ENCODE data around the gene ALG1L2. TPM values are rescaled to one million over a fixed set of nuclear protein-coding genes. Genes with fewer than 3 reads are reported as not detected.
"Not testable (repeated sequence)": the region's sequence is repeated elsewhere in the genome, so short reads cannot be mapped to it uniquely, and the experiment has no call there.

ALG1L2 gene
- total RNA-seq, 4 donors from 2014 or later = not detected

DNA sequence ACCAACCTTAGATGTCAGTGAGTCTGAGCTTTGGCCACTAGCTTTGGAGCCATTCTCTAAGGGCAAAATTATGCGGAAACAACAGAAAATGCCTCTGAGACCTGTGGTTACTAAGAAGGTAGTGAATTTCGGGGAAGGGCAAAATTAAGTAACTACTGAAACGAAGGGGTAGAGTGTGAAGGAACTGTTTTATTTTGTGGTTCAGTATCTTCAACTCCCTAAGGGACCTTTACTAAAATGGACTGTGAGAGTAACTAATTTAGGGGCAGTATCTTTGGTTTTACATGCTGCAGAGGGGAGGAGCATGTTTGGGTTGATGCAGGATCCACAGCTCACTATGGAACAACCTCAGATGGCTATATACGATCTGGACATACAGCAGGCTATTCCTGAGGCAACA lies 8.0 kb upstream of the ALG1L2 start:
- TF ChIP-seq, protein P1, sequence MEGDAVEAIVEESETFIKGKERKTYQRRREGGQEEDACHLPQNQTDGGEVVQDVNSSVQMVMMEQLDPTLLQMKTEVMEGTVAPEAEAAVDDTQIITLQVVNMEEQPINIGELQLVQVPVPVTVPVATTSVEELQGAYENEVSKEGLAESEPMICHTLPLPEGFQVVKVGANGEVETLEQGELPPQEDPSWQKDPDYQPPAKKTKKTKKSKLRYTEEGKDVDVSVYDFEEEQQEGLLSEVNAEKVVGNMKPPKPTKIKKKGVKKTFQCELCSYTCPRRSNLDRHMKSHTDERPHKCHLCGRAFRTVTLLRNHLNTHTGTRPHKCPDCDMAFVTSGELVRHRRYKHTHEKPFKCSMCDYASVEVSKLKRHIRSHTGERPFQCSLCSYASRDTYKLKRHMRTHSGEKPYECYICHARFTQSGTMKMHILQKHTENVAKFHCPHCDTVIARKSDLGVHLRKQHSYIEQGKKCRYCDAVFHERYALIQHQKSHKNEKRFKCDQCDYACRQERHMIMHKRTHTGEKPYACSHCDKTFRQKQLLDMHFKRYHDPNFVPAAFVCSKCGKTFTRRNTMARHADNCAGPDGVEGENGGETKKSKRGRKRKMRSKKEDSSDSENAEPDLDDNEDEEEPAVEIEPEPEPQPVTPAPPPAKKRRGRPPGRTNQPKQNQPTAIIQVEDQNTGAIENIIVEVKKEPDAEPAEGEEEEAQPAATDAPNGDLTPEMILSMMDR (IDR thresholded peaks at IDR 0.05) = no peak
- ATAC-seq (ENCODE audit: low FRiP score) = no peak
- no peak for DNase-seq (ENCODE audit: low spot score)

DNA sequence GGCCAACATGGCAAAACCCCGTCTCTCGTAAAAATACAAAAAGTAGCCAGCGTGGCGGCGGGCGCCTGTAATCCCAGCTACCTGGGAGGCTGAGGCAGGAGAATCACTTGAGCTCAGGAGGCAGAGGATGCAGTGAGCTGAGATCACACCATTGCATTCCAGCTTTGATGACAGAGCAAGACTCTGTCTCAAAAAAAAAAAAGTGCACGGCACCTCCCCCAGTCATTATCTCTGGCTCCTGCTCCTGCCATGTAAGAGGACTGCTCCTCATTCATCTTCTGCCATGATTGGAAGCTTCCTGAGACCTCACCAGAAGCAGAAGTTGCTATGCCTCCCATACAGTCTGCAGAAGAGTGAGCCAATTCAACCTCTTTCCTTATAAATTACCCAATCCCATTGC lies 4.0 kb upstream of the ALG1L2 start:
- TF ChIP-seq, protein P1 (IDR thresholded peaks at IDR 0.05) = no peak
- no peak for DNase-seq (ENCODE audit: low spot score)
- ATAC-seq (ENCODE audit: low FRiP score) = no peak

DNA sequence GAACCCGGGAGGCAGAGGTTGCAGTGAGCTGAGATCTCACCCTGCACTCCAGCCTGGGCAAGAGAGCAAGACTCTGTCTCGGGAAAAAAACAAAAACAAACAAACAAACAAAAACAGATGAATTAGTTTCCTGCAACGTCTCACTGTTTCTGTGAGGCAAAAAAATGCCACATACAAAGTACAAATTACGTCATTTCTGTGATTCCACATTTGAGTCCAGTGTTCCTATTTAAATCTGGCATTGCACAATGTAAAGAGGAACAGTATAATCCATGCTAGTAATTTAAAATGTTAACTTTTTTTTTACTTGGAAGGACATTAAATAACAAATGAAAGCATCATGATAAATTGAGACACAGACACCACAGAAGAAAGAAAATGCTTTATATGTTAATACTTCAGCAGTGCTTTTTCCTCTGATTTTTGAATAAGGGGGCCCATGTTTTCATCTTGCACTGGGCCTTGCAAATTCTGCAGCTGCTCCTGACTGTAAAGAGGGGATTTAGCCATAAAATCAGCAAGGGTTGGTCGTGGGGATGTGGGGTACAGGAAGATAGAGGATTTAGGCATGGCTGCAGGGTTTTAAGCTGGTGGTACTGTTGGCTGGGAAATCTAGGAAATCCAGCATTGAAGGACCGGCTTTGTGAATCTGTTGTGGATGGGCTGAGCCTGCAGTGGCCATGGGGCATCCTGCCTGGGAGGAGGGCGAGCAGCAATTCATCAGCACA lies 1.9 kb downstream of the ALG1L2 start:
- ATAC-seq (ENCODE audit: low FRiP score); DNase-seq (ENCODE audit: low spot score): not testable (repeated sequence)

DNA sequence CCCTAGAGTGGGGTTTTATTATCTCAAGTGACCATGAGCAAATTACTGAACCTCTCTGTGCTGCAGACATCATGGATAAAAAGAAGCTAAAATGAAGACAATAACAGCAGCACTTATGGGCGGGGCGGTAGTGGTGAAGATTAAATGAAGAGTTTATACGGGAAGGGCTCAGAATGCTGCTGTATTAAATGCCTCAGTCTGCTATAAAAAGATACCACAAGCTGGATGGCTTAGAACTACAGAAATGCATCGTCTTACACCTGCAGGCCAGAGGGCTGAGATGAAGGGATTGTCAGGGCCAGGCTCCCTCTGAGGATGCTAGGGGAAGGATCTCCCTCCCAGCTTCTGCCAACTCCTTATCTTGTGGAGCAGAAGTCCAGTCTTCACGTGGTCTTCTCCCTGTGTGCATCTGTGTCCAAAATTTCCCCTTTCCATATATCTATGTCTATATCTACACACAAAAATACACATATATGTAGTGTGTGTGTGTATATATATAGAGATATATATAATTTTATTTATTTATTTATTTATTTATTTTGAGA lies 2.9 kb downstream of the ALG1L2 start:
- DNase-seq (ENCODE audit: low spot score) (no peak), ATAC-seq (ENCODE audit: low FRiP score) (no peak)
- TF ChIP-seq, protein P1 (IDR thresholded peaks at IDR 0.05) = no peak

DNA sequence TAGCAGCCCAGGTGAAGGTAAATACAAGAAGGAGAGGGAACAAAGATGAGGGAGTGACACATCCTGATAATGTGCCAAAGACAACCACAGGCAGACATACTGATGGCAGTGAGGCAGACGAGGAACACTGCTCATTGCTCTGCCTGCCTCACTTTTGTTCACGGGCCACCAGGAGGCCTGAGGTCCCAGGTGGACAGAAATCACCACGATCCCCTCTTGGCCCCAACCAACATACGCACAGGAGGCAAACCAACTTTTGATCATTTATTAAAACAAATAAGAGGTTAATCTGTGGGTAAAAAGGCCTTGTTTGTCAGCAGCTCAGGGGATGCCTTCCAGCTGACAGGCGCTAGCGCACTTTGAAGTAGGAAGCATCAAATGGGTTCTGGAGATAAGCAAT lies 4.2 kb downstream of the ALG1L2 start:
- DNase-seq (ENCODE audit: low spot score) (no peak), ATAC-seq (ENCODE audit: low FRiP score) (no peak)
- TF ChIP-seq, protein P1 (IDR thresholded peaks at IDR 0.05) = no peak

DNA sequence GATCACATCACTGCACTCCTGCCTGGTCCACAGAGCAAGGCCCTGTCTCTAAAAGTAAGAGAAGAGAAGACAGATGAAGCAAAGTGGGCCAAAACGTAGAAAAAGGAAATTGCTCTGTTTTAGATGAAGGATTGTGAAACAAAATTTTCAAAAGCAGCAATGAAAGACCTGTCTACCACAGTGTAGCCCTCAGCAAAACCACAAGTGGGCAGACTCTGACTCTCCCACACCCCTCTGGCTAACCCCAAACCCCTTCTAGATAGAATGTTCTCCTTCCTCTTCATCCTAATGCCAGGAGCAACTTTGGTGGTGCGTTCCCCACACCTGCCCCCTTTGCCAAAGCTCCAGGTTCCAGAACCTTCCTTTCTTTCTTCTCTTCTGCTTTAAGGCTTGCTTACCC lies 5.0 kb downstream of the ALG1L2 start:
- ATAC-seq (ENCODE audit: low FRiP score); DNase-seq (ENCODE audit: low spot score): not testable (repeated sequence)

DNA sequence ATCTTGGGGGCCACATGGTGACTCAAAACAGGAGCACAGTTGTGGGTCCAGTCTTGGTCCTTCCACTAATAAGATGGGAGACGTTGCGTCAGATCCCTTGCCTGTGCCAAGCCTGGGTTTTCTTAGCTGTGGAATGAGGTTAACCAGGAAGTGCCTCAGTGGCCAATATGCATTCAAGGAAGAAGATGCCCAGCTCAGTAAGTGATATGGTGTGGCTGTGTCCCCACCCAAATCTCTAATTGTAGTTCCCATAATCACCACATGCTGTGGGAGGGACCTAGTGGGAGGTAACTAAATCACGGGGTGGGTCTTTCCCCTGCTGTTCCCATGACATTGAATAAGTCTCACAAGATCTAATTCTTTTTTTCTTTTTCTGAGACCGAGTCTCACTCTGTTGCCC lies 6.4 kb downstream of the ALG1L2 start:
- TF ChIP-seq, protein P1 (IDR thresholded peaks at IDR 0.05) = no peak
- DNase-seq (ENCODE audit: low spot score) (no peak), ATAC-seq (ENCODE audit: low FRiP score) (no peak)

DNA sequence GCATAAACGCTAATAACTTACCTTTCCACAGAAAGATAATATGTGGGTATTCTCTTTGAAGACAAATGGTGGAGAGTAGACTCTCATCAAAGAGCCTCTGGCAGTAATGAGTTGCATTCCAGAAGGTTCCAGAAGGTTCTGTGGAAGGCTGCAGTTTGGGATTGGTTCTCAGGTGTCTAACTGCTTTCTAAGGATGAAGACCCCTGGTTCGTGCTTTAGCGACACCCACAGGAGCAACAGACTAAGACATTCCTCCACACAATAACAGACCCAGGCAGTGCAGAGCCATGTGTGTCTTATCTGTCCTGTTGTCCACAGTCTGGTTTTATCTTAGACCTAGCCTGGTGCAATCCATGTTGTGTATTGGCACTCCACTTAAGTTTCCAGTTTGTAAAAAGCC lies 9.1 kb downstream of the ALG1L2 start:
- DNase-seq (ENCODE audit: low spot score); ATAC-seq (ENCODE audit: low FRiP score): not testable (repeated sequence)
